AML-193 (cell line): ENCODE results near the gene YWHAE.
"Not testable (repeated sequence)": the region's sequence is repeated elsewhere in the genome, so short reads cannot be mapped to it uniquely, and the experiment has no call there.

Experiments used
- DNase-seq, 2 experiments: peaks; one replicate each; lab custom pipeline; 2025; lab: John Stamatoyannopoulos, UW

YWHAE gene

GRCh38 chr17:1325766-1326165, 74.3 kb downstream of the YWHAE start:
- DNase-seq: no peak

GRCh38 chr17:1324201-1324771, 75.7 kb downstream of the YWHAE start:
- no peak for DNase-seq

GRCh38 chr17:1323336-1323735, 76.7 kb downstream of the YWHAE start:
- no peak for DNase-seq

GRCh38 chr17:1322480-1322879, 77.5 kb downstream of the YWHAE start:
- DNase-seq: no peak

- DNase-seq: no peak
Measured at GRCh38 chr17:1322014-1322428, 78.0 kb downstream of the YWHAE start.

GRCh38 chr17:1315891-1316403, 84.1 kb downstream of the YWHAE start:
- DNase-seq: no peak

GRCh38 chr17:1315409-1315808, 84.6 kb downstream of the YWHAE start:
- no peak for DNase-seq

- no peak for DNase-seq
Measured at GRCh38 chr17:1313270-1314005, 86.6 kb downstream of the YWHAE start.

GRCh38 chr17:1312261-1312870, 87.7 kb downstream of the YWHAE start:
- no peak for DNase-seq

- DNase-seq: not testable (repeated sequence)
Measured at GRCh38 chr17:1307829-1308228, 92.2 kb downstream of the YWHAE start.

- no peak for DNase-seq
Measured at GRCh38 chr17:1304962-1305563, 95.0 kb downstream of the YWHAE start.

- no peak for DNase-seq
Measured at GRCh38 chr17:1304522-1304921, 95.5 kb downstream of the YWHAE start.

- no peak for DNase-seq
Measured at GRCh38 chr17:1302761-1303160, 97.3 kb downstream of the YWHAE start.

- DNase-seq: no peak
Measured at GRCh38 chr17:1301546-1301945, 98.5 kb downstream of the YWHAE start.

GRCh38 chr17:1300371-1300905, 99.6 kb downstream of the YWHAE start:
- DNase-seq: no peak

GRCh38 chr17:1299552-1300370, 100.3 kb downstream of the YWHAE start:
- DNase-seq: no peak

GRCh38 chr17:1298606-1299005, 101.4 kb downstream of the YWHAE start:
- DNase-seq: no peak
